Activated T-helper 1 cell treated with anti-CD3 and anti-CD28 coated beads, Interleukin-12 subunit alpha, Interleukin-12 subunit beta, Interleukin-2, Interleukin-4 antibody, amounts not matched to agents 30 ng/mL and 10 ng/mL and 1 ng/mL, durations not matched to agents 14 hours and 24 hours and 36 hours (primary cell): ENCODE measurements around the gene HORMAD2. TPM values are rescaled to one million over a fixed set of nuclear protein-coding genes. Genes with fewer than 3 reads are reported as not detected.
"Not testable (repeated sequence)": the region's sequence is repeated elsewhere in the genome, so short reads cannot be mapped to it uniquely, and the experiment has no call there.

ENCODE experiments used
- DNase-seq: peaks from one replicate; pipeline ENCODE4 v3.0.0; 2021; ENCODE audit warnings: low spot score
- H3K27ac Mint-ChIP-seq: one replicate; pipeline ENCODE4 v1.8.0; 2021; ENCODE audit warnings: mild to moderate bottlenecking, mixed read lengths
- H3K27me3 Mint-ChIP-seq: one replicate; pipeline ENCODE4 v1.8.0; 2022; ENCODE audit warnings: mild to moderate bottlenecking, moderate library complexity, mixed read lengths; ENCODE audit not compliant: insufficient read depth
- H3K36me3 Mint-ChIP-seq: one replicate; pipeline ENCODE4 v1.8.0; 2021; ENCODE audit warnings: low read depth, mixed read lengths
- H3K4me1 Mint-ChIP-seq: one replicate; pipeline ENCODE4 v1.8.0; 2021; ENCODE audit warnings: low read depth, mixed read lengths
- H3K4me3 Mint-ChIP-seq: one replicate; pipeline ENCODE4 v1.8.0; 2021; ENCODE audit warnings: mild to moderate bottlenecking, moderate library complexity, mixed read lengths
- H3K9me3 Mint-ChIP-seq: one replicate; pipeline ENCODE4 v1.8.0; 2021; ENCODE audit warnings: mixed read lengths
- intact Hi-C: fragments of 100-400 bp; cut with micrococcal nuclease; formaldehyde crosslinking; loops from one replicate; pipeline ENCODE4 v1.15.1; 2024
- total RNA-seq: library from RNA; stranded (reverse); gene quantifications from 2 replicates; pipeline ENCODE4 v1.2.3, GENCODE V29; 2022

Gene HORMAD2
- total RNA-seq, 1 donor from 2014 or later: 0.21 TPM

DNA sequence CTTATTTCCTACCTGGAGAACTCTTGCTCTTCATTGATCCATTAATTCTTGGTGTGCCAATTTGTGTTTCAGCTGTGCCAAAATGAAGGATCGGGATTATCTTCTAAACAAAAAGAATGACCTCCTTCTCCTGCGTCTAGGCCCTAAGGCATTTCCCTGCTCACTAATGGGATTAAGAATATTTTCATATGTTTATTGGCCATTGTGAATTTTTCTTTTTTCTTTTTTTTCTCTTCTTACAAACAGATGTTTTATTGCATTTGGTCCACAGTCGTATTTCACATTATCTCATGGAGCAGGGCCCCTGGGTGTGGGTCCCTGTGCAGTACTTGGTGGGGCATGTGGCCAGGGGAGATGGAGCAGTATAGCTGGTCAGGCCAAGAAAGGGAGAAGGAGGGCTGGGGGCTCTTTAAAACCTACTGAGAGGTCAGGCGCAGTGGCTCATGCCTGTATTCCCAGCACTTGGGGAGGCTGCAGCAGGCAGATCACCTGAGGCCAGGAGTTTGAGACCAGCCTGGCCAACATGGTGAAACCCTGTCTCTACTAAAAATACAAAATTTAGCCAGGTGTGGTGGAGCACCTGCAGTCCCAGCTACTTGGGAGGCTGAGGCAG lies 35.3 kb upstream of the HORMAD2 start:
- H3K36me3 Mint-ChIP-seq: no peaks in the 10 kb centered on the region
- H3K27ac Mint-ChIP-seq: no peak overlapping the region
- no peaks in the 10 kb centered on the region for H3K27me3 Mint-ChIP-seq
- intact Hi-C loops: loop anchor here (5.0 kb wide), 1 partner anchor 42 kb away; no protein-coding TSS in a partner anchor
- H3K4me3 Mint-ChIP-seq: no peak overlapping the region
- DNase-seq: no peak
- peaks cover 18% of the 10 kb centered on the region for H3K4me1 Mint-ChIP-seq
- H3K9me3 Mint-ChIP-seq: no peaks in the 10 kb centered on the region

DNA sequence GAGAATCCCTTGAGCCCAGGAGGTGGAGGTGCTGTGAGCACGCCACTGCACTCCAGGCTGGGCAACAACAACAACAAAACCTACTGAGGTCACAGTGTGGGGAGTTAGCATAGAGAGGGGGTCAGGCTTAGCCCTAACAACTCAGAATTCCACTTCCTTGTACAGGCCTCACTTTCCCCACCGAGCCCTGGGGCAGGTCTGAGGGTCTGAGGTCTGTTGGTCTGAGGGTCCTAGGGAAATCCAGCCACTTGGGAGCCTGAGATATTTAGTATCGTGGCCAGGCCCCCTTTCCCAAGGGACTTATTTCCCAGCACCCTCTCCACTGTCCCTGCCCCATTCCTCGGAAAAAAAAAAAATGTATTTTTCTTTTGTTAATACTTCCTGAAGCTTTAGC lies 34.8 kb upstream of the HORMAD2 start:
- DNase-seq: no peak
- H3K27me3 Mint-ChIP-seq: no peaks in the 10 kb centered on the region
- H3K4me1 Mint-ChIP-seq: peaks cover 18% of the 10 kb centered on the region
- H3K9me3 Mint-ChIP-seq: no peaks in the 10 kb centered on the region
- intact Hi-C loops: no loop called here
- no peaks in the 10 kb centered on the region for H3K36me3 Mint-ChIP-seq
- H3K4me3 Mint-ChIP-seq: no peak overlapping the region
- H3K27ac Mint-ChIP-seq: no peak overlapping the region

DNA sequence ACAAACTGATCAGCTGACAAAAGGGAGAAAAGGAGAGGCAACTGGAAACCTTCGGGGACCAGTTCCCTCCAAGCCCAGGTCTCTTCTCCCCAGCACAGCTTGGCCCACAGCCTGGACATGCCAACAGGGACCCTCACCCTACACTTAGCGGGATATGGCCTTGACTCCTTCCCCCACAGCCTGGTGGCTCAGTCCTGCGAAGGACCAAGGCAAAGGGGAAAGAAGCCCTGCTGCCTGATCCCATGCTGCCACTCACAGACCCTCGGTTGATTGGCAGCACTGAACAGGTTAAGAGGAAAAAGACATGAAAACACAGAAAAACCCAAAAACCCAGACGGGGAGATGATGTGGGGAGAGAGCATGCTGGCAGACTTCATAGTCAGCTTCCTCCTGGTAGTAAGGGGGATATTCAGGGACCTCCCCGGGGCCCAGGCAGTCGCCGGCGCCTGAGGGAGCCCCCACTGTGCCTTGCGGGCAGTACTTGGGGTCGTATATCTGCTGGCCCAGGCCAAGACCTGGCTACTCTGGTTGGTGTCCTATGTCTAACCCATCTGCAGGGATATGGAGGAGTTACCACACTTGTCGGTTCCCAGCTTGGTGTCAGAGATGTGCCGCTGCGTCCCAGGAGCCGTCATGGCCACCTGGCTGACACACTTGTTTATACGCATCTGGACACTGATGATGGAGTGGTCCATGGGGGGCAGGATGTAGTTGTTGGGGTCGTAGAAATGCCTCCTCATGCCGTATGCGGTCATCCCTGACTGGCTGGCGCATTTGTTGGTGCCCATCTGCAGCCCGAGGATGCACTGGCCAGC lies 34.2 kb upstream of the HORMAD2 start:
- peaks cover 18% of the 10 kb centered on the region for H3K4me1 Mint-ChIP-seq
- H3K36me3 Mint-ChIP-seq: no peaks in the 10 kb centered on the region
- H3K4me3 Mint-ChIP-seq: no peak overlapping the region
- intact Hi-C loops: no loop called here
- H3K27me3 Mint-ChIP-seq: no peaks in the 10 kb centered on the region
- no peak overlapping the region for H3K27ac Mint-ChIP-seq
- DNase-seq: no peak
- no peaks in the 10 kb centered on the region for H3K9me3 Mint-ChIP-seq

DNA sequence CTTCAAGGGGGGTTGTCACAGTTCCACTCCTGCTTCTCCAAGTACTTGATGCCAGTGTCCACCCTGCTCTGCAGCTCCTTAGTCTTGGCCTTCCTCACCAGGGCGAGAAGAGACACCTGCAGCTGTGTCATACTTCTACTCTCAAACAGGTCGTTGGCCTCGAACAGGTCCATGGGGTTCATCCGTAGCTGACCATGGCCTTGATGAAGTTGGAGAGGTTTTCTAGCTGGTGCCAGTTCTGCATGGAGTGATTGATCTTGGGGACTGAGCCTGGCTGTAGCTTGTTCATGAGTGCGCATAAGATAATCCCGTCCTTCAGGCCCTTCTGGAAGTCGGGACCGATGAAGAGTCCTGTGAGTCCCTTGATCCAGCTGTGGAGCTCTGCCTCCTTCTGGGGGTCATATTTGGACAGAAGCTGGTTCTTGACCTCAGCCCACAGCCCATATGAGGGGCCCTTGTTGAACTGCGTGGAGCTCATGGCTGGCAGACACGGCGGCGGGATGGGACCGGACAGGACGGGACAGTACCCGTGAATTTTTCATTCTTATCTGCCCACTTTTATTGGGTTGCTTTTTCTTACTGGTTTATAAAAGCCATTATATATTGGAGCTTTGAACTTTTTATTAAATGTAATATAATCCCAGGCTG lies 33.4 kb upstream of the HORMAD2 start:
- DNase-seq: no peak
- H3K27ac Mint-ChIP-seq: no peak overlapping the region
- peaks cover 18% of the 10 kb centered on the region for H3K4me1 Mint-ChIP-seq
- H3K27me3 Mint-ChIP-seq: no peaks in the 10 kb centered on the region
- no peaks in the 10 kb centered on the region for H3K9me3 Mint-ChIP-seq
- H3K36me3 Mint-ChIP-seq: no peaks in the 10 kb centered on the region
- intact Hi-C loops: no loop called here
- peak overlapping the region; percentile 11 for H3K4me3 Mint-ChIP-seq

DNA sequence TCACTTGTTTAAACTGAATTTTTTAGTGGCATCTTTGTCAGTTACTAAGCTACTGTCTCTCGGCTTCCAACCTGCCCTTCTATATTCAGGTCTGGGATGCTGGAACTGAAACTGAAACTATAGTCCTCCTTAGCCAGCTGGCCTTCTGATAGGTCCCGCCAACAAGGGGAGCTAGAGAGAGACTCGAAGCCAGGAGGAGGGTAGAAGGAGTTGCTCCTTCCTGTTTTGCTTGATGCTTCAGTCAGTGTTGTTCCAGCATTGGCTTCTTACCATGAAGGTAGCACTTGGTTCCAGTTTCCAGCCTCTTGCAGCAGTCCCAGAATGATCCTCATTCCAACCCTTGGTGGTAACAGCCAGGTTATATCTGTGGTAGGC lies 32.9 kb upstream of the HORMAD2 start:
- H3K27me3 Mint-ChIP-seq: no peaks in the 10 kb centered on the region
- H3K4me1 Mint-ChIP-seq: peaks cover 18% of the 10 kb centered on the region
- peak; percentile 48 for DNase-seq
- no peaks in the 10 kb centered on the region for H3K9me3 Mint-ChIP-seq
- H3K36me3 Mint-ChIP-seq: no peaks in the 10 kb centered on the region
- H3K27ac Mint-ChIP-seq: no peak overlapping the region
- peak overlapping the region; percentile 11 for H3K4me3 Mint-ChIP-seq
- intact Hi-C loops: no loop called here

DNA sequence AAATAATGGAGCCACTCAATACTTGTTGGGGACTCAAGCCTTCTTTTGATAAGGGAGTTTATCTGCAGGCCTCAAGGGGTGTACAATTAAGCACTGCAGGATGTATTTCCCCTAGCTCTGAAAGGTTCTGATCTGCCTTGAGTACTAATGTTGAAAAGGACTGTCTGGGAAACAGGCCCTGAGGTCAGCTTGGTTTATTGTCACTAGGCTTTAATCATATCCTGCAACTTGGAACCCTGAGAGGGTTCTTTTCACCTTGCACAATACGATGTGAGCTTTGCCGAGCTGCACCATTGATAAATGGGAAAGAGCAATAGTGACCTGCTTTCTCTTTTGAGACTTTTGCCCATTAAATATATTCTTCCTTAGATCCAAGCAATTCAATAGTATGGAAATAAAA lies 31.6 kb upstream of the HORMAD2 start:
- H3K4me3 Mint-ChIP-seq: no peak overlapping the region
- H3K36me3 Mint-ChIP-seq: no peaks in the 10 kb centered on the region
- DNase-seq: no peak
- intact Hi-C loops: no loop called here
- no peak overlapping the region for H3K27ac Mint-ChIP-seq
- no peaks in the 10 kb centered on the region for H3K9me3 Mint-ChIP-seq
- H3K4me1 Mint-ChIP-seq: peaks cover 18% of the 10 kb centered on the region
- H3K27me3 Mint-ChIP-seq: no peaks in the 10 kb centered on the region

DNA sequence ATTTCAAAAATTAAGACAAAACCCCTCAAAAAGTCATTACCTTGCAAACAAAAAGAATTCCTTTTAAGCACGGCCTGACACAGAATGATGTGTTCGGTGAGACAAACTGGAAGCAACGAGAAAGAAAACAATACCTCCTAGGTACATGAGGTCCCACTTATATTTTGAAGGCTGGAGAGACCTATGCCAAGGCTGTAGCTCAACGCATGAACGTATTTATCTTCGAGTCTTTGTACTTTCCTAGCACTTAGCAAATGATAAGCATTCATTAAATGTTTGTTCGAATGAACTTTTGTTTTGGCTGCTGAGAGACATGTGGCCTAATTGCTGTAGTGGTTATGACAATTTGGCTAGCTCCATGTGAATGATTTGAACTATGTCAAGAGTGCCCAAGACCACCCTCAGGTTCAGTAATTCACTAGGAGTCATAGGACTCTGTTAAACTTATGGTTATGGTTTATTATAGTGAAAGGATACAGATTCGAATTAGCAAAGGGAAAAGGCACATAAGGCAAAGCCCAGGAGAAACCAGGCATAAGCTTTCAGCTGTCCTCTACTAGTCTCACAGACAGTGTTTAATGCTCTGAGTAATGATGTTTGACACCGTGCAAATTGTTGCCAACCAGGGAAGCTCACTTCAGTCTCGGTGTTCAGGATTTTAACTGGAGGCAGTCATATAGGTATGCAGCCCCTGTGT lies 26.0 kb upstream of the HORMAD2 start:
- H3K36me3 Mint-ChIP-seq: no peaks in the 10 kb centered on the region
- peaks cover 4% of the 10 kb centered on the region for H3K27me3 Mint-ChIP-seq
- no peak for DNase-seq
- intact Hi-C loops: no loop called here
- H3K4me1 Mint-ChIP-seq: no peaks in the 10 kb centered on the region
- peaks cover 9% of the 10 kb centered on the region for H3K9me3 Mint-ChIP-seq
- no peak overlapping the region for H3K27ac Mint-ChIP-seq
- H3K4me3 Mint-ChIP-seq: no peak overlapping the region

DNA sequence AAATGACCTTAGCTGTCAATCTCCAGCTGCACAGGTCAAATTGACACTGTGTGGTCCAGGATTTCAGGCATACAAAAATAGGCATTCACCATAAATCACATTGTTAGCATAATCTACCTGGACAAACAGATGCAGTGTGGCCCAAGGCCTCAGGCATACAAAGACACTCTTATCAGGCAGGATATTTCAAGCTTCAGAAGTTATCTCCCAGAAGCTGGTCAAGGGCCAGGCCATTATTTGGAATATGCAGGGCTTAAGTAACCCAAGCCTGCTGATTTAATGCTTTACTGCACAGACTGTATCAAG lies 25.5 kb upstream of the HORMAD2 start:
- intact Hi-C loops: no loop called here
- no peak for DNase-seq
- Mint-ChIP-seq H3K27me3 (peaks cover 4% of the 10 kb centered on the region), H3K27ac (no peak overlapping the region), H3K4me1 (no peaks in the 10 kb centered on the region), H3K36me3 (no peaks in the 10 kb centered on the region), H3K9me3 (peaks cover 9% of the 10 kb centered on the region), H3K4me3 (no peak overlapping the region)

DNA sequence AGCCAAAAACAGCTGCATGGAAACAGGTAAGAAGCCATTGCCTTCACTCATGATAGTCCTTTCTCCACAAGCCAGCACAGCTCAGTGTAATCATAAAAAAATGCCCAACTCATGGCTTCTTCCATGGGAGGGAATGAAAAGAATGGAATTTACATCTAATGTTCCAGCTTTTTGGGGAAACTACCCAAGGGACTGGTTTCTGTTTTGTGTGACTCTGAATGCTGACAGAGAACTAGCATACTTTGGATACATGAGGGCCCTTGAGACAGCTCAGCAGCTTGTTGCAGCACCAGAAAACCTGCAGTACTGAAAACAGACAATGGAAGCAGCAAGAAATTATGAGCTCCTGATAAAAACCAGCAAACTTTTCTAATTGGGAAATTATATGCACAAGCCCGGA lies 24.2 kb upstream of the HORMAD2 start:
- intact Hi-C loops: no loop called here
- H3K9me3 Mint-ChIP-seq: peaks cover 9% of the 10 kb centered on the region
- no peaks in the 10 kb centered on the region for H3K4me1 Mint-ChIP-seq
- DNase-seq: no peak
- no peaks in the 10 kb centered on the region for H3K36me3 Mint-ChIP-seq
- no peak overlapping the region for H3K4me3 Mint-ChIP-seq
- peaks cover 4% of the 10 kb centered on the region for H3K27me3 Mint-ChIP-seq
- no peak overlapping the region for H3K27ac Mint-ChIP-seq

DNA sequence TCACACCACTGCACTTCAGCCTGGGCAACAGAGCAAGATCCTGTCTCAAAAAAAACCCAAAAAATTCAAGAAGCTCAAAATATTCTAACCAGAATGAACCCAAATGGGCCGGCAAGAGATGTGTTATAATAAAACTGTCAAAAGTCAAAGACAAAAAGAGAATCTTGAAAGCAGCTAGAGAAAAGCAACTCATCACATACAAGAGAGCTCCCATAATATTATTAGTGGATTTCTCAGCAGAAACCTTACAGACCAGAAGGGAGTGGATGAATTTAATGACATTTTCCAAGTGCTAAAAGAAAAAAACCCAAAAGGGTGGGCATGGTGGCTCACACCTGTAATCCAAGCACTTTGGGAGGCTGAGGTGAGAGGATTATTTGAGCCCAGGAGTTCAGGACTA lies 22.9 kb upstream of the HORMAD2 start:
- Mint-ChIP-seq H3K4me1 (no peaks in the 10 kb centered on the region), H3K27me3 (peaks cover 6% of the 10 kb centered on the region), H3K4me3 (no peak overlapping the region), H3K9me3 (peaks cover 14% of the 10 kb centered on the region), H3K36me3 (no peaks in the 10 kb centered on the region), H3K27ac (no peak overlapping the region)
- no peak for DNase-seq
- intact Hi-C loops: no loop called here

DNA sequence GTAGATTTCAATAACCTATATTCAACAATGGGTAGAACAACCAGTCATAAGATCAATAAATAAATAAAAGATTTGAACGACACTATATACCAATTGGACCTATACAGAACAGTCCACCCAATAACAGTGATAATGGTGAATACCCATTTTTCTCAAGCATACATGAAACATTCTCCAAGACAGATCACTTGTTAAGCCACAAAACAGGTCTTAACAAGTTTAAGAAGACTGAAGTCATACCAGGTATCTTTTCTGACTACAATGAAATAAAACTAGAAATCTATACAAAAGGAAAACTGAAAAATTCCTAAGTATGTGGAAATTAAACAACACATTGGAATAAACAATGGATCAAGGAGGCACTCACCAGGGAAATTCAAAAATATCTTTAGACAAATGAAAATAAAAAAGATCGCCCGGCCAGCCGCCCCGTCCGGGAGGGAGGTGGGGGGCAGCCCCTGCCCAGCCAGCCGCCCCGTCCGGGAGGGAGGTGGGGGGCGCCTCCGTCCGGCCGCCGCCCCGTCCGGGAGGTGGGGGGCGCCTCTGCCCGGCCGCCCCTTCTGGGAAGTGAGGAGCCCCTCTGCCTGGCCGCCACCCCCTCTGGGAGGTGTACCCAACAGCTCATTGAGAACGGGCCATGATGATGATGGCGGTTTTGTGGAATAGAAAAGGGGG lies 20.8 kb upstream of the HORMAD2 start:
- intact Hi-C loops, DNase-seq, H3K4me3 Mint-ChIP-seq, H3K27me3 Mint-ChIP-seq, H3K36me3 Mint-ChIP-seq, H3K27ac Mint-ChIP-seq, H3K4me1 Mint-ChIP-seq: not testable (repeated sequence)
- peaks cover 30% of the 10 kb centered on the region for H3K9me3 Mint-ChIP-seq

DNA sequence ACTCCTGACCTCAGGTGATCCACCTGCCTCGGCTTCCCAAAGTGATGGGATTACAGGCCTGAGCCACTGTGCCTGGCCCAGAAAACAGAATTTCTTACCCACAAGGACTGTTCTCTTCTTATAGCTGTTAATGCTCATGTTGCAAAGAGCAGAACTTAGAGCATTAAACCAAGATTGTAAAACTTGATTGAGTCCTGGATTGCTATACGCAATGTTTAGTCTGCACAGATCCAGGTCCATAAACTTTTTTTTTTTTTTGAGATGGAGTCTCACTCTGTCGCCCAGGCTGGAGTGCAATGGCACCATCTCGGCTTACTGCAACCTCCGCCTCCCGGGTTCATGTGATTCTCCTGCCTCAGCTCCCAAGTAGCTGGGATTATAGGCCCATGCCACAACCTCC lies 19.2 kb upstream of the HORMAD2 start:
- intact Hi-C loops, H3K27ac Mint-ChIP-seq, H3K4me3 Mint-ChIP-seq, DNase-seq, H3K4me1 Mint-ChIP-seq, H3K36me3 Mint-ChIP-seq: not testable (repeated sequence)
- Mint-ChIP-seq H3K9me3 (peaks cover 37% of the 10 kb centered on the region), H3K27me3 (peaks cover 11% of the 10 kb centered on the region)
